ENCODE measurements around the gene MED10.

The MED10 gene

GRCh38 chr5:6393596-6394194, 15.3 kb upstream of the MED10 start:
- DNase-seq (ENCODE audit: low read depth) = no peak
- no peak overlapping the region for H3K4me3 ChIP-seq (ENCODE audit: low read depth, low read length)
- no peak for TF ChIP-seq POLR2A (IDR thresholded peaks at IDR 0.05; ENCODE audit: extremely low read depth, insufficient read length)
- no peak for TF ChIP-seq MYC (IDR thresholded peaks at IDR 0.05; ENCODE audit: low read depth, low read length)
- TF ChIP-seq CTCF (IDR thresholded peaks at IDR 0.05; ENCODE audit: low read depth, low read length) = no peak
- no peak for TF ChIP-seq MAX (IDR thresholded peaks at IDR 0.05; ENCODE audit: low read depth, low read length)

DNA sequence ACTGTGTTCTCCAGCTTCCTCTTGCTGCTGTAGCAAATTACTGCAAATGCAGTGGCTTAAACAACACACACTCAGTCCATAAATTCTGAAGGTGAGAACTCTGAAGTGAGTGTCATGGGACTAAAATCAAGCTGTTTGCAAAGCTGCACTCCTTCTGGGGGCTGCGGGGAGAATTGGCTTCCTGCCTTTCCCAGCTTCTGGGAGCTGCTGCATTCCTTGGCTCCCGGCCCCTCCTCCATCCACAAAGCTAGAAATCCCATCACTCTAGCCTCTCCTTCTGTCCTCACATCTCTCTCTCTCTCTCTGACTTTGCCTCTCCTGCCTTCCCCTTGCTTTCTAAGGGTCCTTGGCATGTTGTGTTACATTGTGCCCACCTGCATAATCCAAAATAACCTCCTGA, 14.2 kb upstream of the MED10 start:
- H3K4me3 ChIP-seq (ENCODE audit: low read depth, low read length) = no peak overlapping the region
- TF ChIP-seq MYC (IDR thresholded peaks at IDR 0.05; ENCODE audit: low read depth, low read length) = no peak
- no peak for TF ChIP-seq CTCF (IDR thresholded peaks at IDR 0.05; ENCODE audit: low read depth, low read length)
- TF ChIP-seq POLR2A (IDR thresholded peaks at IDR 0.05; ENCODE audit: extremely low read depth, insufficient read length) = no peak
- TF ChIP-seq MAX (IDR thresholded peaks at IDR 0.05; ENCODE audit: low read depth, low read length) = no peak
- no peak for DNase-seq (ENCODE audit: low read depth)

DNA sequence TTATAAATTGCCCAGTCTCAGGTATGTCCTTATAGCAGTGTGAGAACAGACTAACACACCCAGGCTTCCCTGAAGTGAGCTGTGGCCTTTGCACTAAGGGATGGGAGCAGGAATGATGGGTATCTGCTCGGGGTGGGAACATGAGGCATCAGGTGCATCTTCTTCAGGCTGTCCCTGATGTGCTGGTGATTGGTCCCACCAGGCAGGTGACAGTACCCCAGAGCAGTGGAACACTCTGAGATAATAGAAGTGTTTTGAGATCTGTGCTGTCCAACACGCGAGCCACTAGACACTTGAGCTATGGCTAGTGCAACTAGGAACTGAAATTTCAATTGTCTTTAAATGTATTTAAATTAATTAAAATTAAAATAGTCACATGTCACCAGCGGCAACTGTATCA, 12.8 kb upstream of the MED10 start:
- no peak for TF ChIP-seq POLR2A (IDR thresholded peaks at IDR 0.05; ENCODE audit: extremely low read depth, insufficient read length)
- no peak for TF ChIP-seq MAX (IDR thresholded peaks at IDR 0.05; ENCODE audit: low read depth, low read length)
- no peak for TF ChIP-seq CTCF (IDR thresholded peaks at IDR 0.05; ENCODE audit: low read depth, low read length)
- no peak for TF ChIP-seq MYC (IDR thresholded peaks at IDR 0.05; ENCODE audit: low read depth, low read length)
- DNase-seq (ENCODE audit: low read depth) = no peak
- H3K4me3 ChIP-seq (ENCODE audit: low read depth, low read length) = no peak overlapping the region

DNA sequence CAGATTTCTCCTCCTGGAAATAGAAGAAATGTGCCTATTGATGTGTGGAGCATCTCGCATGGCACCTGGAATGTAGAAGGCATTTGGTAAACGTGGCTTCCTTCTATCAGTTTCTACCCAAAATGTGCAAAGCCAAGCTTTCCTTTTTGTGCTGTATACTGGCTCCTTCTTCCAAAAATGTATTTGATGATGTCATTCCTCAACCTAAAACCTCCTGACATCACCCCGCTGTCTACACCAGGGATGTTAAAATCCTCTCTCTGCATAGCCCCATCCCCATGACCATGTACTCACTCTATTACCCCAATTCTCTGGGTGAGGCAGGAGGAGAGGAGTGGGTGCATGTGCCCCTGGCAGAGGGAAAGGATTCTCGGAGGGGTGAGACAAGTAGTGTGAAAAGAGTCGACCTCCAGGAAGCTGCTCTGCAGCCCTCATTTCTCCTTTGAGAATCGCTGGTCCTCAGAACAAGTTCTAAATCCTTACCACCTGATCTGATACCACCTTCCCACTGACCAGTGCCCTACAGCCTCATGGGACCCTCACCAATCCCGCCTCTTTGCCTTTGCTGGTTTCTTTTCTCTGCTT, 11.7 kb upstream of the MED10 start:
- no peak for DNase-seq (ENCODE audit: low read depth)
- TF ChIP-seq MYC (IDR thresholded peaks at IDR 0.05; ENCODE audit: low read depth, low read length) (no peak), POLR2A (IDR thresholded peaks at IDR 0.05; ENCODE audit: extremely low read depth, insufficient read length) (no peak), MAX (IDR thresholded peaks at IDR 0.05; ENCODE audit: low read depth, low read length) (no peak), CTCF (IDR thresholded peaks at IDR 0.05; ENCODE audit: low read depth, low read length) (no peak)
- H3K4me3 ChIP-seq (ENCODE audit: low read depth, low read length) = no peak overlapping the region

DNA sequence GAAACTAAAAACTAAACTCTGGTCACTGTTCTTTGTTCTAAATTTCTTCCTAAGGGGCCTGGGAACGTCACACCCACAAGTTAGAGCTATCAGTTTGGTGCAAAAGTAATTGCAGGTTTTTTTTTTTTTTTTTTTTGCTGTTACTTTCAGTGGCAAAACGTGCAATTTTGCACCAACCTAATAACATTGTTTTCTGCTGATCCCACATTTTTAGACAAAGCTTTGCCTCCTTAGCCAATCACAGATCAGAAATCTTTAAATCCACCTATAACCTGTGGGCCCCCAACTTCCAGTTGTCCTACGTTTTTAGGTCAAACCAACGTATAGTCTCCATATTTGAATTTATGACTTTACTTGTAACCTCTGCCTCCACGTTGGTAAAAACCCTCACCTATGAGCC, 11.1 kb upstream of the MED10 start:
- H3K4me3 ChIP-seq (ENCODE audit: low read depth, low read length) = no peak overlapping the region
- DNase-seq (ENCODE audit: low read depth) = no peak
- TF ChIP-seq MYC (IDR thresholded peaks at IDR 0.05; ENCODE audit: low read depth, low read length) (no peak), MAX (IDR thresholded peaks at IDR 0.05; ENCODE audit: low read depth, low read length) (no peak), CTCF (IDR thresholded peaks at IDR 0.05; ENCODE audit: low read depth, low read length) (no peak), POLR2A (IDR thresholded peaks at IDR 0.05; ENCODE audit: extremely low read depth, insufficient read length) (no peak)

Data from NB4 (cell line).